Ureter (tissue), 1 donor: ENCODE measurements around the gene TGOLN2. TPM values are rescaled to one million over a fixed set of nuclear protein-coding genes. Genes with fewer than 3 reads are reported as not detected.
A peak's percentile ranks its signal among the peaks of the same experiment; 100 is the strongest.
"Not testable (repeated sequence)": the region's sequence is repeated elsewhere in the genome, so short reads cannot be mapped to it uniquely, and the experiment has no call there.

ENCODE experiments used
- DNase-seq: peaks from one replicate; pipeline ENCODE4 v3.0.0-alpha.2; 2020; ENCODE audit warnings: low spot score
- total RNA-seq: library from RNA; stranded (reverse); gene quantifications from one replicate; pipeline ENCODE4 v1.2.4, GENCODE V29; 2023
- donor health status: DM: yes; HTN: yes; CAD: no.

TGOLN2 gene
- 135 TPM for total RNA-seq

DNA sequence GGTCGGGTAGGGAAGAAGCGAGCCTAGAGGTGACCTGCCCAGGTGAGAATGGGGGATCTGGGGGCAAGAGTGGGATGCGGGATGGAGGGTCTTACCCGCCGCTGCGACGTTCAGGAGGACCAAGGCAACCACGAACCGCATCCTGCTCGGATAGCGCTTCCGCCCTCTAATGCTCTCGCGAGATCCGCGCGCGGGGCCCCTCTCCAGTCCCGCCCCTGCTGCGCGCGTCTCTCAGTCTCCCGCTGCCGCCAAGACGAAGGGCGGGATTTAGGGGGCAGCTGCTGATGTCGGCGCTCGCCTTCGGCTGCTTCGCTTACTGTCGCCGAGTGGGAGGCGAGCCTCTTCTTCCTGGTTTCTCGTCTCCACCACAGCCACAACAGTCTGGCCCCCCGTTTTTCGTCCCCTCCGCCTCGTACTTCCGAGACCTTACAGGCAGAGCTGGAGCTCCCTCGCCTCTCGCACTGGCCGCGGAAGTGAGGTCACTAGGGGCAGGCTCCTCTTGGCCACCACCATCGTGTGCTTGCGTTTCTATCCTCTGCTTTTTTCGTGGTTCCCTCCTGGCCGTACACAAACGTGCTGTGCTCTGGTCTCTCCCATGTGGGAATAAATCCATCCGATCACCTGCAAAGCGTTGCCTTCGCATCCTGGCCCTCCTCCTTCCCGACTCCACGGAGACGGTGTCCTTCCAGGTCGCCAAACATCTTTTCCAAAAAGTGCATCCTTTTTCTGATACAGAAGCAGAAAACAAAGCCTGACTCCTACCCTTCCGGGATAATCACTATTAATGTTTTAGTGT lies at the start of gene TGOLN2:
TSS of gene TGOLN2 (minus strand) at position 168 of the 796 bp plus-strand sequence. CDS start at position 141, 27 bp downstream.
- peak; percentile 94 for DNase-seq

DNA sequence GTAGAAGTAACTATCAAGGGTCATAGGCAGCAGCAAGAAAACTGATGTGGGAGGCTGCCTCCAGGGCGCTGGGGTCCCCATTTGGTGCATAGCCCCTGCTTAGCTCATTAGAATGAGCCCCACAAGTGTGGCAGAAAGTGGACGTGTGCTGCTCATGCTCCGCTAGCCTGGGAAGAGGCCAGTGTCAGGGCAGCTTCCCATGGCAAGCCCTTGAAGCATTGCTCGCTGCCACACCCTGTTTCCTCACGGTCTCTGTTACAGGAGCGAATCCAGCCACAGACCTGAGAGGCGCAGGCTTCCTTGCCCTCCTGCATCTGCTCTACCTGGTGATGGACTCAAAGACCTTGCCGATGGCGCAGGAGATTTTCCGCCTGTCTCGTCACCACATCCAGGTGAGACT lies 49.3 kb upstream of the TGOLN2 start:
- DNase-seq = no peak

- DNase-seq = no peak
Observed at GRCh38 chr2:85376291-85377065, 48.7 kb upstream of the TGOLN2 start.

GRCh38 chr2:85371045-85371444 lies 43.3 kb upstream of the TGOLN2 start:
- DNase-seq = no peak

DNA sequence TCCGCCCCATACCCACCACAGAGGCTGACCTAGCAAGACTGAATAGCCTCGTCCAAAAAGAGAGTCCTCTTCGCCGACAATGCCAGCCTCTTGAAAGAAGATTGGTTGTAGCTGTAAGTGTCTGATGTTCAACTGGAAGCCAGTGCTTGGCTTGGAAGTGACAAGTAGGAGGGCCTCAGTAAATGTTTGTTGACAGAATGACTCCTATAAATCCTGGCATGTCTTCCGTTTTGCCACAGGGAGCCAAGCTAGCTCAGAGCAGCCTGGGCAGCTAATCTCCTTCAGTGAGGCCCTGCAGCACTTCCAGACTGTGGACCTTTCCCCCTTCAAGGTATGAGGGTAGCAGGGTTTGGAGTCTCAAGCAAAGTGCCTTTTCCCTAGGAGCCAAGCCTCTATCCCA lies 41.7 kb upstream of the TGOLN2 start:
- no peak for DNase-seq

DNA sequence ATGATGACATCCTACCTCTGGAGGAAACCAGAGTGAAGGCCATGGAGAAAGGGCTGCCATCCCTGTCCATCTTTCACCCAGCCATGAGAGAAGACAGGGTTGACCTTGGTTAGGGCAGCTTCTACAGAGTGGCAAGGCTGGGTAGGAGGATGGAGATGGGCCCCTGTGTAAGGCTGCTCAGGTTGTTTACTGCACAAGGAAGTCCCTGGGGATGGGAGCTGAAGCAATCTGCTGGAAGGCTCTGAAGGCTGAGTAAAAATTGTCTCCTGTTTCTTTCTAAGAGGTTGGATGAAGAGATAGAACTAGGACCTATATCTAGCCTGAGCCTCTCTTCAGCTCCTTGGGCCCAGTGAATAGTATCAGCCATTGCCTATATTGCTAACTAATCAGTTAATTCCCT lies 41.1 kb upstream of the TGOLN2 start:
- DNase-seq = no peak

DNA sequence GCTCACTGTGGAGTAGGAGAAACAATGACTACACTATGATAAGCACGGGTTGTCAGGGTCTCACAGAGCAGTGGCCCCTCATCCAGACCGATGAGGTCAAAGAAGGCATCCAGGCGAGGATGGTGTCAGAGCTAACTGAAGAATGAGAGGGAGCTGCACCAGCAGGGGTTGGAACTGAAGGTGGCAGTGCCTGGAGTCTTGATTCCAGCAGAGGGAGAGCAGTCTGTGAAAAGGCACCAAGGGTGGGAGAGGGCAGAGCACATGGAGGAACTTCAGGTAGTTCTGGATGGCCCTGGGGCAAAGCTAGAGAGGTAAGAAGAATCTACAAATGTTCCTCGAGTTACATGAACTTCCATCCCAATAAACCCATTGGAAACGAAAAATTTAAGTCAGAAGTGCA lies 39.4 kb upstream of the TGOLN2 start:
- DNase-seq = no peak

GRCh38 chr2:85362653-85363387 lies 35.0 kb upstream of the TGOLN2 start:
- not testable (repeated sequence) for DNase-seq

GRCh38 chr2:85357736-85358135 lies 29.9 kb upstream of the TGOLN2 start:
- no peak for DNase-seq

GRCh38 chr2:85356186-85356585 lies 28.4 kb upstream of the TGOLN2 start:
- DNase-seq = no peak

DNA sequence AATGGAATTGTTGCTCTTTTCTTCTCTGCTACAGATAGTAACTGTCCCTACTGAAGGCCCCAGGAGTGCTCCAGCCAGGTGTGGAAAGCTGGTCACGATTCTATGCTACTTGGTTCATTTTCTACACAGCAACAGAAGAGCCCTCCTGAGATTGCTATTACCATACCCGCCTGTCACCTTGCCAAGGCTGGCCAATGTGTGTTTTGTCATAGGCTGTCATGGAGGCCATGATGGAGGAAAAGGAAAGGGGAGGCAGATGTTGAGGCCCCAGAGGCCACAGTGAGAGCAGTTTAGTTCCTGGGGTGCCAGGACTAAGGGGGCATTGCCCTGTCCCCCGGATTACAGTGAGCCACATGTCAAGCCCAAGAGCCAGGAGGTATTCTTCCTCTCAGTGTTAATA lies 27.7 kb upstream of the TGOLN2 start:
- DNase-seq = no peak

DNA sequence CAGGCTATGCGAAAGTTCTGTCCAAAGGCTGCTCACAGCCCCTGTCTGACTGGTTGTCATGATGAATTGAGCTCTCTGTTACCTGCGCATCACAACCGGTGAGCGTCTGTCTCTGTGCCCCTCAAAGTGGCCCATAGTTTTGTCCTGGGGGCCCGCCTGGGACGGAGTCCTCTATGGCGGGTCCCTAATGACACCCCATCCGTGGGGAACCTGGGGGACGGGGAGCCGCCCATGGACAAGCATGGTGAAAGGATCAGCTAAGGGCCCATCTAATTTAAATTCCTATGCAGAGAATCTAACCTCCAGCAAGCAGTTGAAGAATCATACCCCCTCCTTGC lies 27.3 kb upstream of the TGOLN2 start:
- no peak for DNase-seq

DNA sequence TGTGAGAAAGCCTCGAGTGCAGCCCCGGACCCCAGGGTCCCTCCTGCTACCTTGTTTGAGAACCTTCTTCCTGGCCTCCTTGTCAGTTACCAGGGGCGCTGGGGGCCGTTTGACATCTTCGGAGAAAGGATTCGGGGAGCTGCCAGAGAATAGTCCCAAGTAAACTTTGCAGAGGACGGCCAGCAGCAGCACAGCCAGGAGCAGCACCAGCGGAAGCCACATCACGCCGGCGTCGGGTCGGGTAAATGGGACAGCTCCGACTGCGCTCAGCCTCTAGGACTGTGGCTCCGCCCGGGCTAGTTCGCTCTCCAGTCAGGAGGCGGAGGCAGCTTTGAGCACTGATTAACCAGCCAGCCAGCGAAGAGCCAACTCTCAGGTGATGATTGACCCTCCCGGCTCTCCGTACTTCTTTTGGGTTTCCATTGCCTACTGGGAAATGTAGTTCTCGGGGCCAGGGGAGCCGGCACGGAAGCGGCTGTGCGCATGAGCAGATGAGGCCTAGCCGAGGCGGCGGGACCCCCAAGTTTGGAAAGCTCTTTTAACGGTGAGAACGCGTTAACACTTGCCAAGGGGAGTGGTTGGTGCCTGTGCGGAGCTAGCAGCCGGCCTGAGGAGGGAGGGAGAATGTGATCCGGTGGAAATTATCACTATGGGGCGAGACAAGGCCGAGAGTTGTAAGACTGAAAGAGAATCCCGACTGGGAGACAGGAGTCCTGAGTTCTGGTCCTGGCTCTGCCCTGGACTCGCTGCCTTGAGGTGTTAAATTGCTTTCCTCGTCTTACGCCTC lies 26.7 kb upstream of the TGOLN2 start, which contains the start of the genes ELMOD3 and RETSAT:
TSS of gene ELMOD3 (plus strand) at position 484 of the 787 bp plus-strand sequence. CDS start 2,430 bp downstream, outside the sequence.
TSS of gene RETSAT (minus strand) at position 243 of the 787 bp plus-strand sequence. CDS start at position 222, 21 bp downstream.
- peak; percentile 99 for DNase-seq

- no peak for DNase-seq
Observed at GRCh38 chr2:85353876-85354285, 26.1 kb upstream of the TGOLN2 start.

DNA sequence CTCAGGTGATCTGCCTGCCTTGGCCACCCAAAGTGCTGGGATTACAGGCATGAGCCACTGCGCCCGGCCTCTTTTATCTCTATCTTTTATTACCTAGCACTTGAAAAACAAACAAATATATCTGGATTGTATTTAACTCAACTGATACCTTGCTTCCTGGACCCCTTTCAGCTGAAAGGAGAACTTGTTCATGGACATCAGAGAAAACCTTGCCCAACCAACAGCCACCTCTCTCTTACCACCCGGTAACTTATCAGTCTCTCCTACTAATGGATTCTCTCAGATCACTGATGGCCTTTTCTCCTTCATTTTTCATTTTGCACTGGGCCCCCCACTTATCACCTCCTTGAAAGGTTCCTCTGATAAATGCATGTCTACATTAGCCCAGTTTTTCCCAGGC lies 19.8 kb upstream of the TGOLN2 start:
- DNase-seq = no peak

- DNase-seq = no peak
Observed at GRCh38 chr2:85344356-85344954, 16.7 kb upstream of the TGOLN2 start.

DNA sequence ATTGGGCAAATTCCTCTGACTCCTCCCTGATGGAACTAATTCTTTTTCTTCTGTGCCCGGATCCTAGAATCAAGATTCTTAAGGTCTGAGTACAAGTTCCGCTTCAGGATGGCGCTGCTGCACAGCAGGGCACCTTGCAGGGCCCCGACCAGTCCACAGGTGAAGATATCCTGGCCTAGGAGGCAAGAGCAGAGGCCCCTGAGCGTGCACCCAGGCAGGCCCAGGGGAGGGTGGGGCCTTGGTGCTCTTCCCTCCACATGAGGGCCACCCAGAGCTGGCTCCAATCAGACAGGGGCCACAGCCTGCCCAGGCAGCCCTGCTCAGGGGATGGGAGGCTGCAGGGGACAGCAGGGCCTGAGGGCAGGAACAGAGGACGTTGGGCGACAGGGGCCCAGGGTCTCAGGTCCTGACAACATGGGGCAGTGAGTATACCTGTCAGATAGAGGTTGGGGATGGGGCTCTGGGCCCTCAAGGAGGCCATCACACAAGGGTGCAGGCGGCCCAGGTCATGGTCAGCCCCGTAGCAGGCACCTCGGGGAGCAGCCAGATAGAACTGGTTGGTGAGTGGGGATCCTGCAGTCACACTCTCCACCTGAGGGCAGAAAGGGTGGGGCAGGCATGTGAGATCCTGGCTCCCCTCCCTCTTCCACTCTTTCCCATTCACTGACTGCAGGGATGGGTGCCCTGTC lies 15.6 kb upstream of the TGOLN2 start:
- not testable (repeated sequence) for DNase-seq

GRCh38 chr2:85342156-85342555 lies 14.4 kb upstream of the TGOLN2 start:
- no peak for DNase-seq

- no peak for DNase-seq
Observed at GRCh38 chr2:85341269-85342029, 13.7 kb upstream of the TGOLN2 start.
